Muscle of arm (tissue), 12 donors: ENCODE results near the gene PLXND1. TPM values are rescaled to one million over a fixed set of nuclear protein-coding genes. Genes with fewer than 3 reads are reported as not detected.
"Not testable (repeated sequence)": the region's sequence is repeated elsewhere in the genome, so short reads cannot be mapped to it uniquely, and the experiment has no call there.

Experiments
- DNase-seq: peaks from one replicate; pipeline ENCODE4 v3.0.0-alpha.2; 2013
- polyA plus RNA-seq, 12 donors: library from polyadenylated mRNA; unstranded; fragments of 120-200 nt; gene quantifications; one replicate each; pipeline ENCODE4 v1.2.1, GENCODE V29; 2013; ENCODE audit not compliant: insufficient read length in 12 of 12

PLXND1 gene
- polyA plus RNA-seq, 12 donors = 103 to 190 (median 122) TPM; not detected in 1

DNA sequence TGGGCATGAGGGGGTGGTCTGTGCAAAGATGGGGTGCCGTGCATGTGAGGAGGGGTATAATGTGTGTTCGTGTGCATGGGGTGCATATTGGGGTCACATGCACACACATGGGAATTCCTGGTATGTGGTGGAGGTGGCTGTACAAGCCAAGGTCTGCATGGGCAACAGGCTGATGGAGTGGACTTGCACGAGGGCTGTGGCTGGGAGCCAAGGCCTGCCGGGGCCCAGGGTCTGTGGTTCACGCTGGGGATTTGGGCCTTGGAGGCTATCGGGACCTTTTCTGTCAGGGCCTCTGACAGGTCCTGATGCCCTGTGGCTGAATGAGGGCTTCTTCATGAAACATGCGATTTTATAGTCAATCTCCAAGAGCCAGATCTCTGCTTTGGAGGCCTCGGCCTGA is 9.8 kb upstream of the PLXND1 start:
- DNase-seq = no peak

DNA sequence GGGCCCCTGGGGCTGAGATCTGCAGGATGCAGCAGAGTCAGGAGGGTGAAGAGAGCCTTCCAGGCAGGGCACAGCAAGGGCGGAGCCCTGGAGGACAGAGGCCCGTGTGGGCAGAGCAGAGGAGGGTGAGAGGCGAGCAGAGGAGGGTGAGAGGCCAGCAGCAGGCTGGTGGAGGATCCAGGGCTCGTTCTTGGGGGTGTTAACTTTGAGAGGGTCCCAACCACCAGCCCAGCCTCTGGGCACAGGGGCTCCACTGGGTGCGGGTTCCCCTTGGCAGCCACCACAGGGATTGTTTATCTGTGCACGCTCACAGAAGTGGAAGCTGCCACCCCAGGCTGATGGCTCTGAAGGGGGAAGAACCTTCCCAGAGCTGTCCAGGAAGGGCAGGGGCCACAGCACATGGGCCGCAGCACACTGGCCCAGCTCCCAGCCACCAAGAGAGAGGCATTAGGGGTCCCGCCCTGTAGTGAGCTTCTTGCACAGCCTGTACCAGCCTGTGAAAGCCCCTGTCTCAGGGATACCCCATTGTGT is 9.3 kb upstream of the PLXND1 start:
- DNase-seq = no peak

DNA sequence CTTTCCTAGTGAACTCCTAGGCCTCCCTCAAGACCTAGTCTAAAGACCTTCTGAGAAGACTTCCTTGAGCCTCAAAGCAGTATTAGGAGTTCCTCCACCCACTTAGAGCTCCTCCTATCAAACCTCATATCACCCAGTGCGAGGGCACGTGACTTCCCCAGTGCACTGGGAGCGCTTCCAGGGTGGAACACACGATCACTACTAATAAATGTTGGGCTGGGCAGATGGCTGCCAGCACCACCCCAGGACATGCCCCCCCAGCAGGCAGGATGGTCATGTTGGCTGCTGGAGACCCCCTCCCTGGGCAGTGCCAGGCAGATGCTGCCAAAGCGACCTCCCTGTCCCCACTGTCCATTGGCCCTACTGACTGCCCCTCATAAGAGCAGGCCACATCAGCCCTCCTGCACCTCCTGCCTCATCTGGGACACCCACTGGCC is 8.5 kb upstream of the PLXND1 start:
- DNase-seq = no peak

DNA sequence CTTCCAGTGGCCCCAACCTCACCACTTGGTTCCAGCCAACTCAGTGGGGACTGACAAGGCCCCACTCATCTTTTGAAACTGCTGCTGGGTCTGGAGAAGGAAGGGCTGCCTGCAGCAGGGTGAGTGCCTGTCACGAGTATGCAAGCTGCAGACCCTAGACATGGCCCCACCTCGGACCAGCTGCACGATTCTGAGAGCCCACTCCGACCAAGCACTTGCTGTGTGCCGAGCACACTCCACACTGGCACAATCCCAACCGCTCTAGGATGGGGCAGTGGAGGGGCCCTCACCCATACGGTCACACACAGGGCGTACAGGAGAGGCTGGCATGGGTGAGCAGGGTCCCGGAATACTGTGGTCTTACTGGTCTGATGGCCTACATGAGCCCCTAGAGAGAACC is 8.0 kb upstream of the PLXND1 start:
- DNase-seq = no peak

DNA sequence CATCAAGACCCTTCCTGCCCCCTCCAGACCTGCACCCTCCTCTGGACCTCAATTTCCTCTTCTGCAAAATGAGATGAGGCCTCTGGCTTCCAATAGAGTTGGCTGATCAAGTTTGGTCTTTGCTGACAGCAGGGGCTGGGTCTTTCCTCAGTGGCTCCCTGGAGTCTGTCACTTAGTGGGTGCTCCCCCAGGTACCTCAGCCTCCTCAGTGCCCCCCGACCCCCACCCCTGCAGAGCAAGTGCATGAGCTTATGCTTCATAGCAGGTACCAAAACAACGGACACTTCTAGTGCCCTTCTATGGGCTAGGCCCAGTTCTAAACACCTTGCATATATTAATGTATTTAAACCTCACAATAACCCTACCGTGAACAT is 6.9 kb upstream of the PLXND1 start:
- DNase-seq = no peak

DNA sequence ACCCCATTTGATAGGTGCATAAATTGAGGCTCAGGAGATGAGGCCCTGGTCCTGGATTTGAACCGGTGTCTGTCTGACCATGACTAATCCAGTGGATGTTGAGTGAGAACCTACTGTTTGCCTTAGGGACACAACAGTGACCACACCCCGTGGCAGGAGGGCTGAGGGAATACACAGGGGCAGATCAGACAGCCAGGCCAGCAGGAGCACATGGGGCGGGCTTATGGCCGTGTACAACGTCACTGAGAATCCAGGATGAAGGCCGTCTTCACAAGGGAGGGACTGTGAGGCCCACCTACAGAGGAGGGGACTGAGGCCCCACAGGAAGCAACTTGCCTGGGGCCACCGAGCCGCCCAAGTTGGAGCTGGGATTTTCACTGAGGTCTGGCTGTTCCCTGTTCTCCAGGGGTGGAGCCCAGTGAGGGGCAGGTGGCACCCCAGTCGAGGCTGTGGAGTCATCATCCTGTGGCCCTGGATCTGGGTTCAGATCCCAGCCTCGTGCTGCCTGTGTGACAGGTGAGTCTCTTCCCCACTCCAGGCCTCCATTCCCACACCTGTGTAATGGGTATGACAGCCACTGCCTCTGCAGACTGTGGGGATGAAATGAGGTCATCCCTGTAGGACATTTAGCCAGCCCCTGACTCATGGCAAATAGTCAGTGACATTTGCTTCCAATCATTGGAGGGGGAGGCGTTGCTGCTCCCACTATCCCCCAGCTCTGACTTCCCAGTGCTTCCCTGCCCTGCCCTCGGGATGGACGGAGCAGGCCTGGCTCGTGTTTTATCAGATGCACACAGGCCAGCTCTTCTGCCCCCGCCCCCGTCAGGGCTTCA is 6.3 kb upstream of the PLXND1 start:
- DNase-seq = no peak

DNA sequence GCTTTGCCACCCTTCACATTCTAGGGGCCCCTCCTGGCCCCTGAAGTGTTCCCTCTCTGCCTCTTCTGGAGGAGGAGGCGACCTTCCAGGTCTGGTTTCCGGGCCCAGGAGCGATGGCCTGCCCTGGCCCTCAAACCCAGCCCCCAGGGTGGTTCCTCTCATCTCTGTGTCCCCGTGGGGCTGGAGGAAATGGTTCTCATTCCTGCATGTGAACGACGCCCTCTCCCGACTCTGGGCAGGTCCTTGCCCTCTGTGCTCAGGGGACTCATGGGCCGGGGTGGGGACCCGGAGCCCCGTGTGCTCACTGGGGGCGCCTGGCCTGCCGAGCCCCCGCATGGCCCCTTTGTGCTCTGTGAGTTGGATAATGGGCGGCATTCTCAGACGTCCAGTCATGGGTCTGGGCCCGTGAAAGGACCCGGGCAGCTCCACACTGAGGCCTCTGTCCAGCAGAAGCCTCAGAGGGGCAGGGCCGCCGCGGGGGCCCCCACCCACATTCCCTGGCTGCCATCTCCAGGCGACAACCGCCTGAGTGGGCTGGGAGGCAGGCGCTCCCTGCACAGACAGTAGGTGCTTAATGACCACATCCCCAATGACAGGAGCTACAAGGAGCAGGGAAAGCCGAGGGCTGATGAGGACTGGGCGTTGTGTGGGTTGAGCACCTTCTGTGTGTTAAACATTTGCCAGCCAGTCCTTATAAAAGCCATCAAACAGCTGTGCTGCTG is 5.5 kb upstream of the PLXND1 start:
- no peak for DNase-seq

DNA sequence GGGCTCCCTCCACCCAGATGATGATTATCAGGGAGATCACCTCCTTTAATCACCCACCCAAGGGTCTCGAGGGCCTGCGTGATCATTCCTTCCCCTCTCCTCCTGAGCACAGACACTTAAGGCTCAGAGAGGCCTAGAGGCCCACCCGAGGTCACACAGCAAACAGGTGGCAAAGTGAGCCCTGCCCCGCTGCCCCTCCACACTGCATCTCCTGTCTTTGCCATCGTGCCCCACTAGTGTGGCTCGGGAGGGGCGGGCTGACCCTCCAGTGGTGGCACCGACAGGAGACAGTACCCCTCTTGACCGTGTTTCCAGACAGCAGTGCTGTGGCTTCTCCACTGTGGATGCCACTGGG is 4.9 kb upstream of the PLXND1 start:
- no peak for DNase-seq

DNA sequence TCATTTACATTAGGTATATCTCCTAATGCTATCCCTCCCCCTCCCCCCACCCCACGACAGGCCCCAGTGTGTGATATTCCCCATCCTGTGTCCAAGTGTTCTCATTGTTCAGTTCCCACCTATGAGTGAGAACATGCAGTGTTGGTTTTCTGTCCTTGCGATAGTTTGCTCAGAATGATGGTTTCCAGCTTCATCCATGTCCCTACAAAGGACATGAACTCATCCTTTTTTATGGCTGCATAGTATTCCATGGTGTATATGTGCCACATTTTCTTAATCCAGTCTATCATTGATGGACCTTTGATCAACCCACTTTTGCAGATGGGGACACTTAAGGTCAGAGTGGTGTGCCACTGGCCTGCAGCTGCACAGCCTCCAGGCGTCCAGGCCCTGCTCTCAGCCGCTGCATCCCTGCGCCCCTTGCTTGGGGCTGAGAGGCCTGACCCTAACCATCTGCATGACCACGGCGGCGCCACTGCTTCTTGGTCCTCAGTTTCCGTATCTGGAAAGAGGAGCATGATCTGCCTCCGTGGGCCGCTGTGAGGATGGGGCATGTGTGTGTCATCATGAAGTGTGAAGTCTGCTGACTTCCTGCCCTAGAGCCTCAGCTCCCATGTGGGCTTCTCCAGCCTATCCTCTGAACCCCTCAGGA is 4.4 kb upstream of the PLXND1 start:
- not testable (repeated sequence) for DNase-seq

DNA sequence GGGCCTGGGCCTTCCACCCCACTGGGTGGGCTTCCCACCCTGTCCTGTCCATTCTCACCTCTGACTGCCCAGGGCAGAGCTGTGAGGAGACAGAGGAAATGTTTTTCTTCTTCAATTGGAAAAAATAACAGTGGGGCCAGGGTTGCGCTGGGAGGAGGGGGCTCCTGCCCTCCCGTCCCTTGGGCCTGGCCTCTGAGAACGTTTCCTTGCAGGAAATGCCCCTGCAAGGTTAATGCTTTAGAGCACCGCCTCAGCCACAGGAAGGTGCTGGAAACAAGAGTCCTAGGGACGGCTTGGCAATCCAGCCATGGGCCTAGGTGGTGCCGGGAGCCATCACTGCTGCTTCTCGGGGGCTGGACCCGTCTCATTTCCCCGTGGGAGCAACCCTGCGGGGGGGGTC is 3.8 kb upstream of the PLXND1 start:
- DNase-seq = no peak

DNA sequence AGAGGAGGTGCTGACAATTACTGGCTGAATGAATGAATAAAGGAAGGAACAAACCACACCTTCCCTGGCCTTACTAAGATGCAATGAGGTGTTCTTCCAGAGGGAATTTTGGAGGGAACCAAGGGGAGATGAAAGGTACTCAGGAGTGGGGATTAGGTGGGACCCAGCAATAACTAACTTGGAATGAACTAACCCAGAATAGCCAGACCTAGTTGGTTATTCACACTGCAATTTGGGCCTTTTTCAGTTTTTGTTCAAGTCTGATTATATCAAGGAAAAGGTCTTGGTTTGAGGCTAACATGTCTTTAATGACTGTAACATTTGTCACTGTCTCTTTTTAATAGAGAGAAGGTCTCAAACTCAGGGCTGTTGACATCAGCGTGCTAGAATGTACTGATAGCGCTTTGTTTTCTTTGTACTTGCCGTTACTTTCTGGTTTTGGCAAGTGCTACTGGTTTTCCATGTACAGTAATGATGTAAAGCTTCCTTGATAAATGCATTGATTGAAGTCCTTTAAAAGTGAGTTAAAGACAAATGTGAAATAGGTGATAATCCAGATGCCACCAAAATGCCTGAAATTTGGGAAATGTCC is 3.2 kb upstream of the PLXND1 start:
- DNase-seq = no peak

DNA sequence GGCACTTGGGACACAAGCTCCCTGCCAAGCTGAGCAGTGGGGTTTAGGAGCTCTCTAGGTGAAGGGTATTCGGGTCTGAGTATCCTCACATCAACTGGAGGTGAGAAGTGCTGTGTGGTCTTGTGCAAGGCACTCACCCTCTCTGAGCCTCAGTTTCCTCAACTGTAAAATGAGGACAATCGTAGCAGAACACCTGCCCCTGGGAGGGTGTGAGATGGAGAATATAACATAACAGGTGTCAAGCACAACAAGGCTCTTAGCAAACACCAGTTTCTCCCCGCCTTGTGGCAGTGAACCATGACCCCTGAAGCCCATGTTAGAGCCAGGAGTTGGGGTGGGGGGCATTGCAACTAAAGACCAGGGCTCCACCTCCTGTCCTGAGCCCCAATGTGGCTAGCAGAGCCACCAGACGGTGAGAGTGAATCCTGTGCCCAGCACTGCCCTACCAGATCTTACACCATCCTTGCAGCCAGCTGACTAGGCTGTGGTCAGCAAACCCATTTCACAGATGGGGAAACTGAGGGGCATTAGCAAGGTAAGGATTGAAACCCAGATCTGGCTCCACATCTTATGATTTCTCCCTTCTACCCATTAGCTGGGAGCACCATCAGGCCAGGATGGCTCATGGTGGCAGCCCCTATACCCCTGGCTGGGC is 2.6 kb upstream of the PLXND1 start:
- DNase-seq = no peak

DNA sequence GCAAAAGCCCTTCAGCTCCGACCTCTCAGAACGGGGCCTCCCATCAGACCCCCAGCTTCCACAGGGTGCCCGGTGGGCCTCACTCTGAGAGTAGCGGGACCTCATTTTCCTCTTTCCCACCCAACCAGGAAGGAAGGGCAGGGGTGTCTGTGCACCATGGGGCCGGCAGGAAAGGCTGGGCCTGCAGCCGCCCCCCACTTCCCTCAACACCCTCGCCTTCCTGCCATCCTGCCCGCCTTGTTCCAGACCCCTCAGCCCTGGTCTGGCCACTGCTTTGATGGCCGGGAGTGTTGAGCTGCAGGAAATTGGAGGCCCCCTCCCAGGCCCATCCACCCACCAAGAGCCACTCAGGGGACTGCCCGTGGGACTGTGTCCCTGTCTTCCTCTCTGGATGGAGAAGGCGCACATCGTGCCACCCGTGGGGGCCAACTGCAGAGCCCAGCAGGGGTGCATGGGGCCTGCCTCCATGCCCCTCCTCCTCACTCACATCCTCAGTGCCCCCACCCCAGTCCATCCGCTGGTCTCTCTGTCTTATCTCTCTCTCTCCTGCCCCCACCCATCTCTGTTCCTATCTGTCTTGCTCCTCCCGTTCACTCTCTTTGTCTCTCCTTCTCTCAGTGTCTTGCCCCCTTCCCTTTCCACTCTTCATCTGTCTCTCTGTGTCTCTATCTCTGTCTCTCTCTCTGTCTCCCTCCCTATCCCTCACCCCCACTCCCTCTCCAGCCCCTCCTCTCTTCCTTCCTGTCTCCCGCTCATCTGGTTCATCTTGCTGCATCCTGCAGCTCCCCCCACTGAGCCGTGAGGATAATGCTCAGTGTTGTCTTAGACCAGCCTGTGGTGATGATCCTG is 1.8 kb upstream of the PLXND1 start:
- DNase-seq = no peak

DNA sequence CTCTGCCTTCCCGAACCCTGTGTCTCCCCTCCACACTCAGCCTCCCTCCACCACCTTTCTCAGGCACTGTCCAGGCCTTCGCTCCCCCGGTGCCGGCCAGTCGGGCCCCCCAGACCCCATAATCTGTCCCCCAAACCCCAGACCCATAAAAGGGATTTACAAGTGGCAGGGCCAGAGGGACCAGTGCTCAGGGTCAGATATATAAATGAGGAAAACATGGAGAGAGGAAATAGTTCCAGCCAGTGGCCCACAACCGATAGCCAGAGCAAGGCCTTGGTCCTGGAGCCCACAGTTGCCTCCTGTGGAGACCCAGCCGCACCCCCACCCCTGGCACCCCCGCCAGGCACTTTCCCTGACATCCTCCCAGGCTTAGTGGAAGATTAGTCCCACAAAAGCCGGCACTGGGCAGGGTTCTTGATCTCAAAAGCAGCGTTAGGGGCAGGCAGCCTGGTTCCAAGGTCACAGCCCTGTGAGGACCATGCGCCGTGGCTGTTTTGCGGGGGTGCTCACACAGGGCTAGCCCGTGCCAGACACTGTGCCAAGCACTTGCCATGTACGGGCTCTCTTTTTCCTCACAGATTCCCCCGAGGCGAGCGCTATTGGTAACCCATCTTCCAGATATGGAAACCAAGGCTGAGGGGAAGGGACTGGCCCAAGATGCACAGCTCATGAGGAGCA is 1.1 kb upstream of the PLXND1 start:
- no peak for DNase-seq

DNA sequence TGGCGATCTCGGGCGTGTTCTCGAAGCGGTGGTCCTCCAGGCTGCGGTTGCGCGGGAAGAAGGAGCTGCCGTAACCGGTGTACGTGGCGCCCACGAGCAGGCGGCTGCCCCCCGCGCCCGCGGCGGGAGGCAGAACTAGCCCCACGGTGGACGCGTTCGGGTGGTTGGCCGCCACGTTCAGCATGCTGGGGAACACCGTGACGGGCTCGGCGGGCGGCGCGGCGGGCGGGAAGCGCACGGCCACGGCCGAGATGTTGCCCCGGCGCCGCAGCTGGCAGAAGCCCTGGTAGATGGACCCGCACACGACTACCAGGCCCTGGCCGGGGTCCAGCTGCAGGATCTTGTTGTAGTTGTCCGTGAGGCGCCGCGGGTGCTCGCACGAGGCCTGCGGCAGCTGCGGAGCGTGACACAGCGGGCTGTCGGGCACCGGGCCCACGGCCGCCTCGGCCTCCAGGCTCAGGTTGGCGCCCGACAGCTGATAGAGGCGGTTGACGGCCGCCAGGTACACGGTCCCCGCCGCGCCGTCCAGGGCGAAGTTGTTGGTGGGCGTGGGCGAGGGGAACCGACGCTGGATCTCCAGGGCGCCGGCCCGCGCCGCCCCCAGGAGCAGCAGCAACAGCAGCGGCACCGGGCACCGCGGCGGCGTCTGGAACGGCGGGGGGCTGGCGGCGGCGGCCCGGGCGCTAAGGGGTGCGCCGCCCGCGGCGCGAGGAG is 397 bp downstream of the PLXND1 start:
- DNase-seq = no peak

DNA sequence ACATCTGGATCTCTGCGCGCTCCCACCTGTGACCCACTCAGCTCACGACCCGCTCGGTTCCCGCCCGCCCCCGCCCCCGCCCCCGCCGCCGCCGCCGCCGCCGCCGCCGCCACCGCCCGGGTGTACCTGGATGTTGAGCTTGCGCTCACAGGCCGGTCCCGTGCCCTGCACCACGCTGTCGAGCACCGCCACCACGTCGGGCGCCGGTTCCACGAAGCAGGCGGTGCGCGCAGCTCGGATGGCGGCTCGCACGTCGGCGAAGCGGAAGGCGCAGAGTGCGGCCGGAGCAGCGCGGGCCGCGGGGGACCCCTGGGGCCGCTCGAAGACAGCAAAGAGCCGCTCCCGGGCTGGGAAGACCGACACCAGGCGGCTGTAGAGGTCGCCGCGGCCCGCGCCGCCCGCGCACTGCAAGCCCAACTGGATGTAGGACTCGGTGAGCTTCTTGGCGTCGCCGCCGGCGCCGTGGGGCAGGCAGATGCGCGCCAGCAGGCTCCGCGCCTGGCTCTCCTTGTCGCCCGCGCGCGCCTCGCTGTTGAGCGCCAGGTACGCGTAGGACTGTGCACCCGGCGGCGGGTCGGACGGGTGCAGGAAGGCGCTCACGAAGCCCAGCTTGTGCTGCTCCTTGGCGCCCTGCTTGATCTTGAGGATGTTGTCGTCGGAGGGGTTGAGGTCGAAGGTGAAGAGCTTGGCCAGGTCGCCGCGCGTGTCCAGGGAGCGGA is 1.1 kb downstream of the PLXND1 start:
- DNase-seq = no peak

DNA sequence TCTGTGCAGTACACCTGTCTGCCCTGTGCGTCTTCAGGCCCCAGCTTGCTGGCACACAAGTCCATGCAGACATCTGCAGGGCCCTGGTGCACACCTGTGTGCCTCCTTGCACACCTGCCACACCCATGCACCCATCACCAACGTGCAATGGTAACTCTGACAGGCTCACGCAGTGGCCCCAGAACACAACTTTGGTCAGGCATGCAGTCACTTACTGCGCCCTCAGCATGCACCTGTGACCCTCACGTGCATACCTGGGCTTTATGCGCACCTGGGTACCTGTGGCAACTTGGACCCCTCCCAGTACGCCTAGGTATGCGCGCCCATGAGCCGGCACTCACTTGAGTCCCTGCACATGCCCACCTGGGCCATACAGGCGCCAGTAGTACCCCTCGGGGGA is 1.7 kb downstream of the PLXND1 start:
- no peak for DNase-seq

DNA sequence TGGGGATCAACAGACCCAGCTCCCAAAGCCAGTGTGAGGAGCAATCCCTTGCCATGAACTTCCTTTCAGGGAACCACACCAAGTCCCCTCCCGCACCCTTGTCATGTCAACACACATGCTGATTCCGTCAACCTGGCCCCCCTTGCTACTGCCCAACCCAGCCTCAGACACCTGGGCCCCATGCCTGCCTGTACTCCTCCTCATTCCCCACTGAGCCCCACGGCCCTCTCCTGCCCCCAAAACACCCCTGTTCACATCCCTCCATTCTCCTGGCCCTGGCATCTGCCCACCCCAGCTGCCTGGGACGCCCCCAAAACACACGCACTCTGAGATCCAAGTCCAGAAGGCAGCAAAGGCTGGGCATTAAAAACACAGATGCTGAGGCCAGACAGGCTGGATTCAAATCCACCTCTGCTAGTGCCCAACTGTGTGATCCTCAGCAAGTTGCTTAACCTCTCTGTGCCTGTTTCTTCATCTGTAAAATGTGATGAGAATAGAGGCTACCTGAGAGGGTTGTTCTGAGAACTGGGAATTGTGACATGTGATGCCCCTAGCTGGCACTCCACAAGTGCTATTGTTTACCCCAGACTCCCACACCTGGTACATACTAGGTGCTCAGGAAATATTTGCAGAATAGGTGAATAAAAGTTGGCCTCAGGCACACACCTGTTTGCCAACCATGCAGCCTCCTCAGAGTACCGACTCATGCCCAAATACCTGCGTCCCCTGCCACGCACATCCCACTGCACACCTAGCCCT is 2.3 kb downstream of the PLXND1 start:
- DNase-seq = no peak
